ENCODE data around the gene CETN3.

- TF ChIP-seq, protein P1, sequence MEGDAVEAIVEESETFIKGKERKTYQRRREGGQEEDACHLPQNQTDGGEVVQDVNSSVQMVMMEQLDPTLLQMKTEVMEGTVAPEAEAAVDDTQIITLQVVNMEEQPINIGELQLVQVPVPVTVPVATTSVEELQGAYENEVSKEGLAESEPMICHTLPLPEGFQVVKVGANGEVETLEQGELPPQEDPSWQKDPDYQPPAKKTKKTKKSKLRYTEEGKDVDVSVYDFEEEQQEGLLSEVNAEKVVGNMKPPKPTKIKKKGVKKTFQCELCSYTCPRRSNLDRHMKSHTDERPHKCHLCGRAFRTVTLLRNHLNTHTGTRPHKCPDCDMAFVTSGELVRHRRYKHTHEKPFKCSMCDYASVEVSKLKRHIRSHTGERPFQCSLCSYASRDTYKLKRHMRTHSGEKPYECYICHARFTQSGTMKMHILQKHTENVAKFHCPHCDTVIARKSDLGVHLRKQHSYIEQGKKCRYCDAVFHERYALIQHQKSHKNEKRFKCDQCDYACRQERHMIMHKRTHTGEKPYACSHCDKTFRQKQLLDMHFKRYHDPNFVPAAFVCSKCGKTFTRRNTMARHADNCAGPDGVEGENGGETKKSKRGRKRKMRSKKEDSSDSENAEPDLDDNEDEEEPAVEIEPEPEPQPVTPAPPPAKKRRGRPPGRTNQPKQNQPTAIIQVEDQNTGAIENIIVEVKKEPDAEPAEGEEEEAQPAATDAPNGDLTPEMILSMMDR (IDR thresholded peaks at IDR 0.05): no peak
- TF ChIP-seq POLR2A (IDR thresholded peaks at IDR 0.05): no peak
These were observed 28.1 kb upstream of the CETN3 start for GRCh38 chr5:90437663-90438062.

Measured in lower leg skin (tissue), 3 donors.